ENCODE results near the gene NOX3.

NOX3 gene

DNA sequence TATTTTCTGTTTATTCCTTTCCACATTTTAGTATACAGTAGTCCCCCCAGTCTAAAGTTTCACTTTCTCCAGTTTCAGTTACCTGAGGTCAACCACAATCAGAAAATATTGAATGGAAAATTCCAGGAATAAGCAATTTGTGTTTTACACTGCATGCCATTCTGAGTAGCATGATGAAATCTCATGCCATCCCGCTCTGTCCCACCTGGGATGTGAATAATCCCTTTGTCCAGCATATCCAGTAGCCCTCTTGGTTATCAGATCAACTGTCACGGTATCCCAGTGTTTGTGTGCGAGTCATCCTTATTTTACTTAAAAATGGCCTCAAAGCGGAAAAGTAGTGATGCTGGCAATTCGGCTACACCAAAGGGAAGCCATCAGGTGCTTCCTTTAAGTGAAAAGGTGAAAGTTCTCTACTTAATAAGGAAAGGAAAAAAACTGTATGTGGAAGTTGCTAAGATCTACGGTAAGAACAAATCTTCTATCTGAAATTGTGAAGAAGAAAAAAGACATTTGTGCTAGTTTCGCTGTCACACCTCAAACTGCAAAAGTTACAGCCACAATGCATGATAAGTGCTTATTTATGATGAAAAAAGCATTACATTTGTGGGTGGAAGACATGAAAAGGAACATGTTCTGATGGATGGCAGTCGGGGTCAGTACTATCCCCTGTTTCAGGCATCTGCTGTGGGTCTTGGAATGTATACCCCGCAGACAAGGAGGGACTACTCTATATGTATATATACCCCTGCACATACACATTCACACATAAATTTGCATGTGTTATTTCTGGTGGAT, 11.3 kb downstream of the NOX3 start:
- H3K4me1 ChIP-seq (ENCODE audit: insufficient read depth, low read length, poor library complexity, severe bottlenecking): no peaks in the 10 kb centered on the region
- H3K9ac ChIP-seq (ENCODE audit: low read depth, low read length, poor library complexity, severe bottlenecking): no peak overlapping the region
- H2AFZ ChIP-seq (ENCODE audit: low read length): no peak overlapping the region
- no peak overlapping the region for H3K4me3 ChIP-seq (ENCODE audit: low read length, poor library complexity, severe bottlenecking)
- no peaks in the 10 kb centered on the region for H3K9me3 ChIP-seq (ENCODE audit: insufficient read depth, low read depth, low read length)
- H3K36me3 ChIP-seq (ENCODE audit: insufficient read depth, low read length): no peaks in the 10 kb centered on the region
- no peaks in the 10 kb centered on the region for H3K9me2 ChIP-seq (replicated peaks; ENCODE audit: low read depth, low read length)
- no peaks in the 10 kb centered on the region for H4K20me1 ChIP-seq (ENCODE audit: insufficient read depth, low read length, poor library complexity, severe bottlenecking)
- no peaks in the 10 kb centered on the region for H3K27me3 ChIP-seq (ENCODE audit: insufficient read depth, low read length, poor library complexity, severe bottlenecking)
- no peak overlapping the region for H3K4me2 ChIP-seq (ENCODE audit: low read depth, low read length, poor library complexity, severe bottlenecking)
- no peak for TF ChIP-seq EZH2phosphoT487 (IDR thresholded peaks at IDR 0.05; ENCODE audit: borderline replicate concordance)
- TF ChIP-seq, protein P1, sequence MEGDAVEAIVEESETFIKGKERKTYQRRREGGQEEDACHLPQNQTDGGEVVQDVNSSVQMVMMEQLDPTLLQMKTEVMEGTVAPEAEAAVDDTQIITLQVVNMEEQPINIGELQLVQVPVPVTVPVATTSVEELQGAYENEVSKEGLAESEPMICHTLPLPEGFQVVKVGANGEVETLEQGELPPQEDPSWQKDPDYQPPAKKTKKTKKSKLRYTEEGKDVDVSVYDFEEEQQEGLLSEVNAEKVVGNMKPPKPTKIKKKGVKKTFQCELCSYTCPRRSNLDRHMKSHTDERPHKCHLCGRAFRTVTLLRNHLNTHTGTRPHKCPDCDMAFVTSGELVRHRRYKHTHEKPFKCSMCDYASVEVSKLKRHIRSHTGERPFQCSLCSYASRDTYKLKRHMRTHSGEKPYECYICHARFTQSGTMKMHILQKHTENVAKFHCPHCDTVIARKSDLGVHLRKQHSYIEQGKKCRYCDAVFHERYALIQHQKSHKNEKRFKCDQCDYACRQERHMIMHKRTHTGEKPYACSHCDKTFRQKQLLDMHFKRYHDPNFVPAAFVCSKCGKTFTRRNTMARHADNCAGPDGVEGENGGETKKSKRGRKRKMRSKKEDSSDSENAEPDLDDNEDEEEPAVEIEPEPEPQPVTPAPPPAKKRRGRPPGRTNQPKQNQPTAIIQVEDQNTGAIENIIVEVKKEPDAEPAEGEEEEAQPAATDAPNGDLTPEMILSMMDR (conservative IDR thresholded peaks at IDR 0.05; ENCODE audit: low read length): no peak
- no peaks in the 10 kb centered on the region for H3K79me2 ChIP-seq (ENCODE audit: insufficient read depth, low read length)
- no peaks in the 10 kb centered on the region for H3F3A ChIP-seq (ENCODE audit: low read depth)

DNA sequence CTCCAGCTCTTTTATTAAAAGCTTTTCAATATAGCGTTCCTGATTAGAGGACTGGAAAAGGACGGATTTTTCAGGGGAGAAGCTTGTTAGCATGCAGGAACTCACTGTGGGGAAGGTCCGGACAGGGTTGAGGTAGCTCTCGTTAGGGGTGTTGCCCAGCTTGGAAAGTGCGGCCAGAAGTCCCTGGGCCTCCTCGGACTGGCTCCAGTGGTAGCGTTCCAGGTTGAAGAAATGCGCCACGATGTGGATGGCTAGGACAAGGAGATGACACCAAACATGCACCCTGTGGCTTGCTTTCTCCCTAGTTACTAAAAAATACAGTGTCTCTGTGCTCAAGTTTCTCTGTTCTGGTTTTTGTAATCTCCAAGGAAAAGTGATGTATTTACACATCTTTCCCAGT, 12.5 kb downstream of the NOX3 start:
- H3K9me3 ChIP-seq (ENCODE audit: insufficient read depth, low read depth, low read length): no peaks in the 10 kb centered on the region
- no peak overlapping the region for H3K9ac ChIP-seq (ENCODE audit: low read depth, low read length, poor library complexity, severe bottlenecking)

DNA sequence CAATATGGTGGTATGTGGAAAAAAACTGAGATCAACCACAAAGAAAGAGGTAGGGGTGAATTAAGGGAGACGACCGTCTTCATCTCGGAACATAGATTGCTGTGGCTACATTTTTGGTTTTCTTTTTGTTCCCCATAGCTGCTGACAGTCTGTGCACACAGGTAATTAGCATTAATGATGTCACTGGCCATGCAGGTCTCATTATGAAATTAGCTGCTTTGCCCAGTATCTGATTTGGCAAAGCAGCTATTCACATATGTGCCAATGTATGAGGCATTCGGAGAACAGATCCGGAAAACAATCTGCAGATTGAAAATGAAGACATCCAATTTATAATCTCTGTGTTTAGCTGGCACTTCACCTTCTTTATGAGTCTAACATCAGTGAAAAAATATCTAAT, 13.1 kb downstream of the NOX3 start:
- no peaks in the 10 kb centered on the region for H3K9me3 ChIP-seq (ENCODE audit: insufficient read depth, low read depth, low read length)
- H3F3A ChIP-seq (ENCODE audit: low read depth): no peaks in the 10 kb centered on the region
- H3K4me3 ChIP-seq (ENCODE audit: low read length, poor library complexity, severe bottlenecking): no peak overlapping the region
- no peak overlapping the region for H3K4me2 ChIP-seq (ENCODE audit: low read depth, low read length, poor library complexity, severe bottlenecking)
- TF ChIP-seq, protein P1 (conservative IDR thresholded peaks at IDR 0.05; ENCODE audit: low read length): no peak
- no peak for TF ChIP-seq EZH2phosphoT487 (IDR thresholded peaks at IDR 0.05; ENCODE audit: borderline replicate concordance)
- H3K79me2 ChIP-seq (ENCODE audit: insufficient read depth, low read length): no peaks in the 10 kb centered on the region
- H3K4me1 ChIP-seq (ENCODE audit: insufficient read depth, low read length, poor library complexity, severe bottlenecking): no peaks in the 10 kb centered on the region
- no peaks in the 10 kb centered on the region for H4K20me1 ChIP-seq (ENCODE audit: insufficient read depth, low read length, poor library complexity, severe bottlenecking)
- H3K9ac ChIP-seq (ENCODE audit: low read depth, low read length, poor library complexity, severe bottlenecking): no peak overlapping the region
- H3K27me3 ChIP-seq (ENCODE audit: insufficient read depth, low read length, poor library complexity, severe bottlenecking): no peaks in the 10 kb centered on the region
- H3K9me2 ChIP-seq (replicated peaks; ENCODE audit: low read depth, low read length): no peaks in the 10 kb centered on the region
- no peak overlapping the region for H2AFZ ChIP-seq (ENCODE audit: low read length)
- no peaks in the 10 kb centered on the region for H3K36me3 ChIP-seq (ENCODE audit: insufficient read depth, low read length)

More for the DNA sequence above, 12.5 kb downstream of the NOX3 start:
- H3K9me2 ChIP-seq (replicated peaks; ENCODE audit: low read depth, low read length): no peaks in the 10 kb centered on the region
- H4K20me1 ChIP-seq (ENCODE audit: insufficient read depth, low read length, poor library complexity, severe bottlenecking): no peaks in the 10 kb centered on the region
- H3K4me1 ChIP-seq (ENCODE audit: insufficient read depth, low read length, poor library complexity, severe bottlenecking): no peaks in the 10 kb centered on the region
- H2AFZ ChIP-seq (ENCODE audit: low read length): no peak overlapping the region
- H3K4me2 ChIP-seq (ENCODE audit: low read depth, low read length, poor library complexity, severe bottlenecking): no peak overlapping the region
- H3K36me3 ChIP-seq (ENCODE audit: insufficient read depth, low read length): no peaks in the 10 kb centered on the region
- H3K27me3 ChIP-seq (ENCODE audit: insufficient read depth, low read length, poor library complexity, severe bottlenecking): no peaks in the 10 kb centered on the region
- H3F3A ChIP-seq (ENCODE audit: low read depth): no peaks in the 10 kb centered on the region
- no peak overlapping the region for H3K4me3 ChIP-seq (ENCODE audit: low read length, poor library complexity, severe bottlenecking)
- no peaks in the 10 kb centered on the region for H3K79me2 ChIP-seq (ENCODE audit: insufficient read depth, low read length)
- no peak for TF ChIP-seq EZH2phosphoT487 (IDR thresholded peaks at IDR 0.05; ENCODE audit: borderline replicate concordance)
- TF ChIP-seq, protein P1 (conservative IDR thresholded peaks at IDR 0.05; ENCODE audit: low read length): no peak
